SK-N-SH treated with all-trans-retinoic acid at 6 μM for 48 hours (cell line): ENCODE results near the gene AGAP1.

ENCODE experiments used
- ATAC-seq: fragments of 200-7000 bp; cut with Tn5 transposase; 3 replicates; pipeline ENCODE4 v1.9.1; 2020; ENCODE audit warnings: mild to moderate bottlenecking, moderate library complexity
- ARNTL ChIP-seq: fragments of 450-650 bp; formaldehyde crosslinking; IDR thresholded peaks from 2 replicates; pipeline ENCODE4 v1.5.0; 2020; ENCODE audit warnings: low read depth, mild to moderate bottlenecking, moderate library complexity, borderline replicate concordance
- CSDC2 ChIP-seq: fragments of 250-450 bp; sonication (Bioruptor Pico); IDR thresholded peaks from 2 replicates; pipeline ENCODE4 v1.5.0; 2020; ENCODE audit warnings: mild to moderate bottlenecking, moderate library complexity
- ESRRG ChIP-seq: fragments of 250-450 bp; sonication (Bioruptor Pico); IDR thresholded peaks from 2 replicates; pipeline ENCODE4 v1.6.1; 2021; ENCODE audit warnings: mild to moderate bottlenecking
- GLIS3 ChIP-seq: fragments of 250-450 bp; sonication (Bioruptor Pico); IDR thresholded peaks from 2 replicates; pipeline ENCODE4 v1.5.0; 2020; ENCODE audit warnings: mild to moderate bottlenecking, moderate library complexity
- ISL1 ChIP-seq: fragments of 250-450 bp; sonication (Bioruptor Pico); IDR thresholded peaks from 2 replicates; pipeline ENCODE4 v2.1.2; 2022; ENCODE audit warnings: mild to moderate bottlenecking, moderate library complexity
- RARB ChIP-seq: fragments of 250-450 bp; sonication (Bioruptor Pico); IDR thresholded peaks from 2 replicates; pipeline ENCODE4 v1.8.0; 2021; ENCODE audit warnings: mild to moderate bottlenecking, moderate library complexity
- SNAI2 ChIP-seq: fragments of 250-450 bp; sonication (Bioruptor Pico); IDR thresholded peaks from 2 replicates; pipeline ENCODE4 v1.5.0; 2020; ENCODE audit warnings: mild to moderate bottlenecking, moderate library complexity
- TCF4 ChIP-seq: fragments of 250-450 bp; sonication (Bioruptor Pico); IDR thresholded peaks from 2 replicates; pipeline ENCODE4 v1.8.0; 2021; ENCODE audit warnings: mild to moderate bottlenecking, moderate library complexity, borderline replicate concordance
- ZC3H10 ChIP-seq: fragments of 250-450 bp; sonication (Bioruptor Pico); IDR thresholded peaks from 2 replicates; pipeline ENCODE4 v1.5.1; 2021; ENCODE audit warnings: mild to moderate bottlenecking, moderate library complexity
- ZFP30 ChIP-seq: fragments of 450-650 bp; formaldehyde crosslinking; IDR thresholded peaks from 2 replicates; pipeline ENCODE4 v1.5.0; 2022; ENCODE audit warnings: mild to moderate bottlenecking, moderate library complexity
- ZNF565 ChIP-seq: fragments of 450-650 bp; formaldehyde crosslinking; conservative IDR thresholded peaks from 2 replicates; pipeline ENCODE4 v1.5.0; 2020; ENCODE audit warnings: low read depth, mild to moderate bottlenecking, moderate library complexity
- ZNF70 ChIP-seq: fragments of 450-650 bp; formaldehyde crosslinking; IDR thresholded peaks from 2 replicates; pipeline ENCODE4 v1.5.0; 2020; ENCODE audit warnings: mild to moderate bottlenecking, moderate library complexity
- ZNF8 ChIP-seq: fragments of 450-650 bp; formaldehyde crosslinking; IDR thresholded peaks from 2 replicates; pipeline ENCODE4 v1.5.0; 2020; ENCODE audit warnings: mild to moderate bottlenecking, moderate library complexity
- TF ChIP-seq, protein P1 (sequence below): fragments of 250-450 bp; sonication (Bioruptor Pico); IDR thresholded peaks from 2 replicates; pipeline ENCODE4 v1.5.1; 2020; ENCODE audit warnings: low read depth, mild to moderate bottlenecking, moderate library complexity
- TF ChIP-seq, protein P2 (sequence below): fragments of 250-450 bp; sonication (Bioruptor Pico); IDR thresholded peaks from 2 replicates; pipeline ENCODE4 v1.5.1; 2021; ENCODE audit warnings: mild to moderate bottlenecking, moderate library complexity
- TF ChIP-seq, protein P3 (sequence below): fragments of 250-450 bp; sonication (Bioruptor Pico); IDR thresholded peaks from 2 replicates; pipeline ENCODE4 v1.5.0; 2020; ENCODE audit warnings: mild to moderate bottlenecking, moderate library complexity
- TF ChIP-seq, protein P4 (sequence below): fragments of 250-450 bp; sonication (Bioruptor Pico); IDR thresholded peaks from 2 replicates; pipeline ENCODE4 v1.8.0; 2020; ENCODE audit warnings: mild to moderate bottlenecking, moderate library complexity, borderline replicate concordance
- TF ChIP-seq, protein P5 (sequence below): fragments of 250-450 bp; sonication (Bioruptor Pico); IDR thresholded peaks from 2 replicates; pipeline ENCODE4 v1.8.0; 2021; ENCODE audit warnings: low read depth, mild to moderate bottlenecking, moderate library complexity, borderline replicate concordance

AGAP1 gene

DNA sequence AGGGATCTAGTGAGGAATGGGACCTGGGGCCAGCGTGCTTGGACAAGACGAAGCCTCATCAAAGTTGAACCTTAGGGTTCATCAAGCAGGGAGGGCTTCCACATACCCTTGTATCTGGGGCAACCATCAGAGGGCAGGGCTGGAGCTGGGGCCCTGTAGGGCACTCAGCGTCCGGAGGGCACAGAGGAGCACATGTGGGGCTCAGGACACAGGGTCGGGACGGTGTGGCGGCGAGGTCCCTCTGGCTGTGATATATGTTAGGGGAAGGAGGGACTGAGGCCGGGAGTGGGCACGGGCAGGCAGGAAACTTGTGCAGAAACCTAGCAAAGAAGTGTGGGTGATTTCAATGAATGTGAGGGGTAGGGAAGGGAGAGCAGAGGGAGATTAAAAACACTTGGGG lies 244.0 kb downstream of the AGAP1 start:
- TF ChIP-seq, protein P1, sequence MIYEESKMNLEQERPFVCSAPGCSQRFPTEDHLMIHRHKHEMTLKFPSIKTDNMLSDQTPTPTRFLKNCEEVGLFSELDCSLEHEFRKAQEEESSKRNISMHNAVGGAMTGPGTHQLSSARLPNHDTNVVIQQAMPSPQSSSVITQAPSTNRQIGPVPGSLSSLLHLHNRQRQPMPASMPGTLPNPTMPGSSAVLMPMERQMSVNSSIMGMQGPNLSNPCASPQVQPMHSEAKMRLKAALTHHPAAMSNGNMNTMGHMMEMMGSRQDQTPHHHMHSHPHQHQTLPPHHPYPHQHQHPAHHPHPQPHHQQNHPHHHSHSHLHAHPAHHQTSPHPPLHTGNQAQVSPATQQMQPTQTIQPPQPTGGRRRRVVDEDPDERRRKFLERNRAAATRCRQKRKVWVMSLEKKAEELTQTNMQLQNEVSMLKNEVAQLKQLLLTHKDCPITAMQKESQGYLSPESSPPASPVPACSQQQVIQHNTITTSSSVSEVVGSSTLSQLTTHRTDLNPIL (CRISPR knock-in tag) = no peak
- TF ChIP-seq ZNF70 (no peak), RARB (CRISPR knock-in tag) (no peak), CSDC2 (CRISPR knock-in tag) (no peak), SNAI2 (CRISPR knock-in tag) (no peak), TCF4 (CRISPR knock-in tag) (no peak), ZNF565 (CRISPR knock-in tag) (no peak), ZFP30 (no peak), ZC3H10 (no peak), ARNTL (no peak), ISL1 (CRISPR knock-in tag) (no peak)
- TF ChIP-seq, protein P2, sequence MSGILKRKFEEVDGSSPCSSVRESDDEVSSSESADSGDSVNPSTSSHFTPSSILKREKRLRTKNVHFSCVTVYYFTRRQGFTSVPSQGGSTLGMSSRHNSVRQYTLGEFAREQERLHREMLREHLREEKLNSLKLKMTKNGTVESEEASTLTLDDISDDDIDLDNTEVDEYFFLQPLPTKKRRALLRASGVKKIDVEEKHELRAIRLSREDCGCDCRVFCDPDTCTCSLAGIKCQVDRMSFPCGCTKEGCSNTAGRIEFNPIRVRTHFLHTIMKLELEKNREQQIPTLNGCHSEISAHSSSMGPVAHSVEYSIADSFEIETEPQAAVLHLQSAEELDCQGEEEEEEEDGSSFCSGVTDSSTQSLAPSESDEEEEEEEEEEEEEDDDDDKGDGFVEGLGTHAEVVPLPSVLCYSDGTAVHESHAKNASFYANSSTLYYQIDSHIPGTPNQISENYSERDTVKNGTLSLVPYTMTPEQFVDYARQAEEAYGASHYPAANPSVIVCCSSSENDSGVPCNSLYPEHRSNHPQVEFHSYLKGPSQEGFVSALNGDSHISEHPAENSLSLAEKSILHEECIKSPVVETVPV = no peak
- TF ChIP-seq, protein P3, sequence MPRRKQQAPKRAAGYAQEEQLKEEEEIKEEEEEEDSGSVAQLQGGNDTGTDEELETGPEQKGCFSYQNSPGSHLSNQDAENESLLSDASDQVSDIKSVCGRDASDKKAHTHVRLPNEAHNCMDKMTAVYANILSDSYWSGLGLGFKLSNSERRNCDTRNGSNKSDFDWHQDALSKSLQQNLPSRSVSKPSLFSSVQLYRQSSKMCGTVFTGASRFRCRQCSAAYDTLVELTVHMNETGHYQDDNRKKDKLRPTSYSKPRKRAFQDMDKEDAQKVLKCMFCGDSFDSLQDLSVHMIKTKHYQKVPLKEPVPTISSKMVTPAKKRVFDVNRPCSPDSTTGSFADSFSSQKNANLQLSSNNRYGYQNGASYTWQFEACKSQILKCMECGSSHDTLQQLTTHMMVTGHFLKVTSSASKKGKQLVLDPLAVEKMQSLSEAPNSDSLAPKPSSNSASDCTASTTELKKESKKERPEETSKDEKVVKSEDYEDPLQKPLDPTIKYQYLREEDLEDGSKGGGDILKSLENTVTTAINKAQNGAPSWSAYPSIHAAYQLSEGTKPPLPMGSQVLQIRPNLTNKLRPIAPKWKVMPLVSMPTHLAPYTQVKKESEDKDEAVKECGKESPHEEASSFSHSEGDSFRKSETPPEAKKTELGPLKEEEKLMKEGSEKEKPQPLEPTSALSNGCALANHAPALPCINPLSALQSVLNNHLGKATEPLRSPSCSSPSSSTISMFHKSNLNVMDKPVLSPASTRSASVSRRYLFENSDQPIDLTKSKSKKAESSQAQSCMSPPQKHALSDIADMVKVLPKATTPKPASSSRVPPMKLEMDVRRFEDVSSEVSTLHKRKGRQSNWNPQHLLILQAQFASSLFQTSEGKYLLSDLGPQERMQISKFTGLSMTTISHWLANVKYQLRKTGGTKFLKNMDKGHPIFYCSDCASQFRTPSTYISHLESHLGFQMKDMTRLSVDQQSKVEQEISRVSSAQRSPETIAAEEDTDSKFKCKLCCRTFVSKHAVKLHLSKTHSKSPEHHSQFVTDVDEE = no peak

DNA sequence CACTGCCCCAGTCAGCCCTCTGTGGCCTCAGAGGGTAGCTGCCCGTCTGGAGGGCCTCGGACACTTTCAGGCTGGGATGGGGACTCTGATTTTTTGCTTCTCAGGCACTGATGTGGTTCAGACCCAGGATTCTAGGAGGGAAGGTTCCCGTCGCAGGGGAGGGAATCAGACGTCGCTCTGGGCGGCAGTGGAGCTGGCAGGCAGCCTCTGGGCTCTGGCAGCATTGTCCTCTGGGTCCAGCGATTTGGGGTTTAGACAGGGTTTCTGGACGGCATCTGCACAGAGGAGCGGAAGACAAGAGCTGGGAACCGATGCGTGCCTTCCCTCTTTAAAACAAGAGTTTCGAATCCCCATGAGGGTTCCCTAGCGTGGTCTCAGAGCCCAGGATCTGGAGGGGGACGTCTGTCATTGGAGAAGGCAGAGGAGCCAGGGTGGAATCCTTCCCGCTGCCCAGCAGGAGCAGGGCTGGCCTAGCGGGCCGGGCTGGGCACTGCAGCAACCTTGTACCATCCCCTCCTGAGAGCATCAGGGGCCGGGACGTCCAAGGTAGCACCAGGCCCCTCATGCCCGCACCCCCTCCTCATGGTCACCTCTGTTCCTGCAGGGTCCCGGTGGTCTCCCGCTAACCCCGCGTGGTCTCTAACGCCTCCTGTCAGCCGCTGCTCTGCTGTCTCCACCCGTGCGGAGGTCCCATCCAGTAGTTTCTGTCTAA lies 246.0 kb downstream of the AGAP1 start:
- no peak for ATAC-seq
- TF ChIP-seq, protein P3 = no peak
- no peak for TF ChIP-seq ESRRG (CRISPR knock-in tag)
- no peak for TF ChIP-seq ISL1 (CRISPR knock-in tag)
- no peak for TF ChIP-seq GLIS3 (CRISPR knock-in tag)
- no peak for TF ChIP-seq ARNTL
- TF ChIP-seq, protein P4, sequence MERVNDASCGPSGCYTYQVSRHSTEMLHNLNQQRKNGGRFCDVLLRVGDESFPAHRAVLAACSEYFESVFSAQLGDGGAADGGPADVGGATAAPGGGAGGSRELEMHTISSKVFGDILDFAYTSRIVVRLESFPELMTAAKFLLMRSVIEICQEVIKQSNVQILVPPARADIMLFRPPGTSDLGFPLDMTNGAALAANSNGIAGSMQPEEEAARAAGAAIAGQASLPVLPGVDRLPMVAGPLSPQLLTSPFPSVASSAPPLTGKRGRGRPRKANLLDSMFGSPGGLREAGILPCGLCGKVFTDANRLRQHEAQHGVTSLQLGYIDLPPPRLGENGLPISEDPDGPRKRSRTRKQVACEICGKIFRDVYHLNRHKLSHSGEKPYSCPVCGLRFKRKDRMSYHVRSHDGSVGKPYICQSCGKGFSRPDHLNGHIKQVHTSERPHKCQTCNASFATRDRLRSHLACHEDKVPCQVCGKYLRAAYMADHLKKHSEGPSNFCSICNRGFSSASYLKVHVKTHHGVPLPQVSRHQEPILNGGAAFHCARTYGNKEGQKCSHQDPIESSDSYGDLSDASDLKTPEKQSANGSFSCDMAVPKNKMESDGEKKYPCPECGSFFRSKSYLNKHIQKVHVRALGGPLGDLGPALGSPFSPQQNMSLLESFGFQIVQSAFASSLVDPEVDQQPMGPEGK = no peak
- no peak for TF ChIP-seq ZNF565 (CRISPR knock-in tag)
- TF ChIP-seq, all 23 proteins: peak for 0

More for the DNA sequence above, 244.0 kb downstream of the AGAP1 start:
- ATAC-seq = no peak

DNA sequence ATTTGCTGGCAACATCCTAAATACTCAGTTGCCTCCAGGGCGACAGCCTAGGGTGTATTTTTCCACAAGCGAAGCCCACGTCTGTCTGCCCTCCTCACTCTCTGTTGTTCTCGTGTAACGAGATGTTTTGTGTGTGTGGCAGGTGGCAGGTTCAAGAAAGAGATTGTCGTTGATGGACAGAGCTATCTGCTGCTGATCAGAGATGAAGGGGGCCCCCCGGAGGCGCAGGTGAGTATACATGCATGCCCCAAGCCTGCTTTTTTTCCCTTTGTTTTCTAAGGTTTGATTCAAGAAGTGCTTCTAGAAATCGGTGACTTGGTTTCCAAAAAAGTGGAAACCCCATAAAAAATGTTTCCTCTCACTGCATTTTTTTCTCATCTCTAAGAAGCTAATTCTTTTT lies 247.0 kb downstream of the AGAP1 start:
- ATAC-seq = peak; percentile 76

More for the DNA sequence above, 247.0 kb downstream of the AGAP1 start:
- TF ChIP-seq ZNF565 (CRISPR knock-in tag) (no peak), RARB (CRISPR knock-in tag) (no peak), ZNF8 (CRISPR knock-in tag) (no peak)
- TF ChIP-seq, protein P5, sequence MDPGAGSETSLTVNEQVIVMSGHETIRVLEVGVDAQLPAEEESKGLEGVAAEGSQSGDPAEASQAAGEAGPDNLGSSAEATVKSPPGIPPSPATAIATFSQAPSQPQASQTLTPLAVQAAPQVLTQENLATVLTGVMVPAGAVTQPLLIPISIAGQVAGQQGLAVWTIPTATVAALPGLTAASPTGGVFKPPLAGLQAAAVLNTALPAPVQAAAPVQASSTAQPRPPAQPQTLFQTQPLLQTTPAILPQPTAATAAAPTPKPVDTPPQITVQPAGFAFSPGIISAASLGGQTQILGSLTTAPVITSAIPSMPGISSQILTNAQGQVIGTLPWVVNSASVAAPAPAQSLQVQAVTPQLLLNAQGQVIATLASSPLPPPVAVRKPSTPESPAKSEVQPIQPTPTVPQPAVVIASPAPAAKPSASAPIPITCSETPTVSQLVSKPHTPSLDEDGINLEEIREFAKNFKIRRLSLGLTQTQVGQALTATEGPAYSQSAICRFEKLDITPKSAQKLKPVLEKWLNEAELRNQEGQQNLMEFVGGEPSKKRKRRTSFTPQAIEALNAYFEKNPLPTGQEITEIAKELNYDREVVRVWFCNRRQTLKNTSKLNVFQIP (CRISPR knock-in tag) = no peak
- TF ChIP-seq, protein P3 = no peak
- TF ChIP-seq, all 23 proteins: peak for 0
